Measurements from ENCODE around the gene MACROD2. TPM values are rescaled to one million over a fixed set of nuclear protein-coding genes. Genes with fewer than 3 reads are reported as not detected.

The MACROD2 gene
- total and polyA plus RNA-seq, 4 donors: 13.0 to 67.1 (median 20.7) TPM

GRCh38 chr20:14966203-14966602 lies 970.9 kb downstream of the MACROD2 start:
- Histone ChIP-seq H3K27ac (ENCODE audit: low read depth in 1 of 2, low read length in 1 of 2) (no peak overlapping the region), H3K9ac (ENCODE audit: insufficient read depth in 1 of 2, low read length in 2 of 2) (no peak overlapping the region), H3K9me3 (ENCODE audit: control insufficient read depth in 4 of 4, insufficient read depth in 3 of 4, low read length in 3 of 4) (no peaks in the 10 kb centered on the region), H3K27me3 (ENCODE audit: control insufficient read depth in 3 of 3, insufficient read depth in 3 of 3, low read length in 2 of 3) (peaks cover 0 to 2% (median 0%) of the 10 kb centered on the region in 3 donors), H3K36me3 (ENCODE audit: control insufficient read depth in 4 of 4, insufficient read depth in 4 of 4, low read length in 4 of 4) (no peaks in the 10 kb centered on the region), H3K4me3 (no peak overlapping the region), H3K4me1 (ENCODE audit: control insufficient read depth in 5 of 5, insufficient read depth in 5 of 5, low read length in 5 of 5) (peaks cover 0 to 2% (median 0%) of the 10 kb centered on the region in 5 donors)
- DNase-seq (no peak), ATAC-seq (ENCODE audit: insufficient read depth, low FRiP score) (no peak)
- WGBS, 2 donors: 93 to 95% methylated on average over 3 of the region's 3 CpGs
- TF ChIP-seq, protein P1, sequence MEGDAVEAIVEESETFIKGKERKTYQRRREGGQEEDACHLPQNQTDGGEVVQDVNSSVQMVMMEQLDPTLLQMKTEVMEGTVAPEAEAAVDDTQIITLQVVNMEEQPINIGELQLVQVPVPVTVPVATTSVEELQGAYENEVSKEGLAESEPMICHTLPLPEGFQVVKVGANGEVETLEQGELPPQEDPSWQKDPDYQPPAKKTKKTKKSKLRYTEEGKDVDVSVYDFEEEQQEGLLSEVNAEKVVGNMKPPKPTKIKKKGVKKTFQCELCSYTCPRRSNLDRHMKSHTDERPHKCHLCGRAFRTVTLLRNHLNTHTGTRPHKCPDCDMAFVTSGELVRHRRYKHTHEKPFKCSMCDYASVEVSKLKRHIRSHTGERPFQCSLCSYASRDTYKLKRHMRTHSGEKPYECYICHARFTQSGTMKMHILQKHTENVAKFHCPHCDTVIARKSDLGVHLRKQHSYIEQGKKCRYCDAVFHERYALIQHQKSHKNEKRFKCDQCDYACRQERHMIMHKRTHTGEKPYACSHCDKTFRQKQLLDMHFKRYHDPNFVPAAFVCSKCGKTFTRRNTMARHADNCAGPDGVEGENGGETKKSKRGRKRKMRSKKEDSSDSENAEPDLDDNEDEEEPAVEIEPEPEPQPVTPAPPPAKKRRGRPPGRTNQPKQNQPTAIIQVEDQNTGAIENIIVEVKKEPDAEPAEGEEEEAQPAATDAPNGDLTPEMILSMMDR (IDR thresholded peaks at IDR 0.05; ENCODE audit: control extremely low read depth, extremely low read depth): no peak

- DNase-seq (no peak), ATAC-seq (ENCODE audit: insufficient read depth, low FRiP score) (no peak)
- H3K9me3 ChIP-seq (ENCODE audit: control insufficient read depth in 4 of 4, insufficient read depth in 3 of 4, low read length in 3 of 4): no peaks in the 10 kb centered on the region
- H3K9ac ChIP-seq (ENCODE audit: insufficient read depth in 1 of 2, low read length in 2 of 2): no peak overlapping the region
- peaks cover 0 to 2% (median 0%) of the 10 kb centered on the region in 3 donors for H3K27me3 ChIP-seq (ENCODE audit: control insufficient read depth in 3 of 3, insufficient read depth in 3 of 3, low read length in 2 of 3)
- no peaks in the 10 kb centered on the region for H3K36me3 ChIP-seq (ENCODE audit: control insufficient read depth in 4 of 4, insufficient read depth in 4 of 4, low read length in 4 of 4)
- TF ChIP-seq, protein P1 (IDR thresholded peaks at IDR 0.05; ENCODE audit: control extremely low read depth, extremely low read depth): no peak
- peaks cover 0 to 2% (median 0%) of the 10 kb centered on the region in 5 donors for H3K4me1 ChIP-seq (ENCODE audit: control insufficient read depth in 5 of 5, insufficient read depth in 5 of 5, low read length in 5 of 5)
- H3K27ac ChIP-seq (ENCODE audit: low read depth in 1 of 2, low read length in 1 of 2): no peak overlapping the region
- no peak overlapping the region for H3K4me3 ChIP-seq
Measured at GRCh38 chr20:14966808-14967207, 971.5 kb downstream of the MACROD2 start.

DNA sequence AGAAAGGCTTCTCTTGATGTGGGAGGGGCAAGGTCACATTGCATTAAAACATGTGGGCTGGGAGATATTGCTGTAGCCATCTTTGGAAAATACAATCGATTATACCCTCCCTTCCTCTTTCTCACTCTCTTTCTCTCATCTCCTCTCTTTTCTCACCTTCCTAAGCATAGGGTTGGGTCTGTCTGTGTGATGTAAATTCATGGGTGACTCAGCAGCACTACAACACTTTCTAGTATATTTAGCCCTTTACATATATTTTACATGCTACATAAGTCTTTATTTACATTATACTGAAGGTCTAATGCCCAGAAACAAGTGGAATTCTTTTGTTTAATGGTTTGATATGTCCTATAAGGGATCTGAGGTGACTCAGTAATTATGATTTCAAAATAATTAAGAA lies 976.9 kb downstream of the MACROD2 start:
- Histone ChIP-seq H3K9me3 (ENCODE audit: control insufficient read depth in 4 of 4, insufficient read depth in 3 of 4, low read length in 3 of 4) (no peaks in the 10 kb centered on the region), H3K4me1 (ENCODE audit: control insufficient read depth in 5 of 5, insufficient read depth in 5 of 5, low read length in 5 of 5) (no peaks in the 10 kb centered on the region), H3K27me3 (ENCODE audit: control insufficient read depth in 3 of 3, insufficient read depth in 3 of 3, low read length in 2 of 3) (peaks cover 0 to 2% (median 0%) of the 10 kb centered on the region in 3 donors), H3K4me3 (no peak overlapping the region), H3K27ac (ENCODE audit: low read depth in 1 of 2, low read length in 1 of 2) (no peak overlapping the region), H3K9ac (ENCODE audit: insufficient read depth in 1 of 2, low read length in 2 of 2) (no peak overlapping the region), H3K36me3 (ENCODE audit: control insufficient read depth in 4 of 4, insufficient read depth in 4 of 4, low read length in 4 of 4) (no peaks in the 10 kb centered on the region)
- DNase-seq (no peak), ATAC-seq (ENCODE audit: insufficient read depth, low FRiP score) (no peak)
- 76 to 88% methylated on average over 1 of the region's 1 CpG for WGBS, 2 donors
- TF ChIP-seq, protein P1 (IDR thresholded peaks at IDR 0.05; ENCODE audit: control extremely low read depth, extremely low read depth): no peak

- Histone ChIP-seq H3K4me1 (ENCODE audit: control insufficient read depth in 5 of 5, insufficient read depth in 5 of 5, low read length in 5 of 5) (no peaks in the 10 kb centered on the region), H3K9ac (ENCODE audit: insufficient read depth in 1 of 2, low read length in 2 of 2) (no peak overlapping the region), H3K27ac (ENCODE audit: low read depth in 1 of 2, low read length in 1 of 2) (no peak overlapping the region), H3K36me3 (ENCODE audit: control insufficient read depth in 4 of 4, insufficient read depth in 4 of 4, low read length in 4 of 4) (no peaks in the 10 kb centered on the region), H3K4me3 (no peak overlapping the region), H3K9me3 (ENCODE audit: control insufficient read depth in 4 of 4, insufficient read depth in 3 of 4, low read length in 3 of 4) (no peaks in the 10 kb centered on the region), H3K27me3 (ENCODE audit: control insufficient read depth in 3 of 3, insufficient read depth in 3 of 3, low read length in 2 of 3) (peaks cover 0 to 2% (median 0%) of the 10 kb centered on the region in 3 donors)
- DNase-seq (no peak), ATAC-seq (ENCODE audit: insufficient read depth, low FRiP score) (no peak)
- TF ChIP-seq, protein P1 (IDR thresholded peaks at IDR 0.05; ENCODE audit: control extremely low read depth, extremely low read depth): no peak
- WGBS, 2 donors: 90 to 91% methylated on average over 2 of the region's 2 CpGs
Measured at GRCh38 chr20:14972690-14973089, 977.4 kb downstream of the MACROD2 start.

Measured in lung (tissue), 12 donors.